K562 (cell line): Measurements from ENCODE around the gene NIPSNAP2. TPM values are rescaled to one million over a fixed set of nuclear protein-coding genes. Genes with fewer than 3 reads are reported as not detected.

Experiments
- CREB3L1 ChIP-seq: fragments of 450-650 bp; IDR thresholded peaks from 2 replicates; pipeline ENCODE4 v1.6.1; 2014; ENCODE audit warnings: low read depth, mild to moderate bottlenecking, moderate library complexity, borderline replicate concordance
- GABPB1 ChIP-seq: sonication (generic); formaldehyde crosslinking; IDR thresholded peaks from 2 replicates; pipeline ENCODE4 v1.8.0; 2022; ENCODE audit warnings: mild to moderate bottlenecking, missing genetic modification reagents
- KDM2B ChIP-seq: fragments of 250-450 bp; sonication (Bioruptor Pico); IDR thresholded peaks from 2 replicates; pipeline ENCODE4 v1.8.0; 2021; ENCODE audit warnings: mild to moderate bottlenecking, moderate library complexity
- PCBP1 ChIP-seq: fragments of 200-400 bp; formaldehyde crosslinking; IDR thresholded peaks from 2 replicates; pipeline ENCODE4 v1.6.1; 2018; ENCODE audit warnings: mild to moderate bottlenecking, low read depth, low read length; ENCODE audit not compliant: poor library complexity, severe bottlenecking
- SAP30 ChIP-seq: fragments of 200-600 bp; sonication (generic); IDR thresholded peaks from 2 replicates; pipeline ENCODE4 v1.6.1; 2012; ENCODE audit warnings: borderline replicate concordance, low read depth, mild to moderate bottlenecking, moderate library complexity, low read length, control low read depth, inconsistent platforms; ENCODE audit not compliant: insufficient read depth, poor library complexity, severe bottlenecking
- SNIP1 ChIP-seq: fragments of 450-650 bp; IDR thresholded peaks from 2 replicates; pipeline ENCODE4 v1.7.1; 2017; ENCODE audit warnings: low read depth, mild to moderate bottlenecking
- TFE3 ChIP-seq: fragments of 450-650 bp; formaldehyde crosslinking; IDR thresholded peaks from 2 replicates; pipeline ENCODE4 v1.4.0; 2020; ENCODE audit warnings: mild to moderate bottlenecking, mixed read lengths
- ZBTB40 ChIP-seq, 2 experiments: fragments of 450-650 bp in 1 of 2; sonication (generic) in 1 of 2; formaldehyde crosslinking in 1 of 2; IDR thresholded peaks; 2 replicates each; pipeline versions ENCODE4 v1.7.1 to v1.9.0; 2016 to 2022; ENCODE audit warnings: inconsistent platforms in 1 of 2, mild to moderate bottlenecking in 1 of 2, missing genetic modification reagents in 1 of 2
- ZFP91 ChIP-seq: sonication (generic); formaldehyde crosslinking; IDR thresholded peaks from 2 replicates; pipeline ENCODE4 v1.8.0; 2022; ENCODE audit warnings: mild to moderate bottlenecking, missing genetic modification reagents
- polyA plus RNA-seq, 8 experiments: library from polyadenylated mRNA; depleted of rRNA in 4 of 8; stranded (reverse) in 5 of 8; unstranded in 3 of 8; fragments of >200 nt; fragmentation: Nextera tagmentation in 2 of 8; fragmentation: Illumina TruSeq in 1 of 8; extraction: Ambion mirVana in 2 of 8; extraction: Trizol in 1 of 8; gene quantifications; 2 replicates each; pipeline versions ENCODE4 v1.2.1 to v1.2.3, GENCODE V29; 2011 to 2014; ENCODE audit warnings: inconsistent platforms in 1 of 8, missing spikeins in 1 of 8
- total RNA-seq, 7 experiments: library from RNA; depleted of rRNA in 6 of 7; stranded (reverse); fragments of >200 nt in 6 of 7; fragmentation: Illumina TruSeq in 2 of 7; extraction: Trizol in 2 of 7; gene quantifications; 2 replicates each; pipeline versions ENCODE4 v1.2.1 to v1.2.3, GENCODE V29; 2011 to 2021; ENCODE audit warnings: low replicate concordance in 1 of 7

NIPSNAP2 gene
- total and polyA plus RNA-seq, 9 of the 15 experiments (the other 6 are each of a cell fraction or from before 2014, with no cell fraction given): 24.9 to 107 (median 53.0) TPM

- peak; percentile 34; the same call in 1 of the 2 replicates for TF ChIP-seq CREB3L1
- no peak for TF ChIP-seq ZBTB40 (IDR thresholded peaks at IDR 0.05)
- TF ChIP-seq ZBTB40 (CRISPR knock-in tag; IDR thresholded peaks at IDR 0.05): no peak
- TF ChIP-seq SNIP1: no peak
- TF ChIP-seq ZFP91: peak; percentile 98
- no peak for TF ChIP-seq PCBP1
- peak; percentile 76 for TF ChIP-seq SAP30
- TF ChIP-seq TFE3 (CRISPR knock-in tag): no peak
- TF ChIP-seq KDM2B: no peak
- peak; percentile 69 for TF ChIP-seq GABPB1 (CRISPR knock-in tag)
These were observed 12.6 kb upstream of the NIPSNAP2 start, which contains the start of gene MRPS17 (continued) for GRCh38 chr7:55951637-55952351.
